Myocyte (in vitro differentiated cells): ENCODE results near the gene KSR2. TPM values are rescaled to one million over a fixed set of nuclear protein-coding genes. Genes with fewer than 3 reads are reported as not detected.
"Not testable (repeated sequence)": the region's sequence is repeated elsewhere in the genome, so short reads cannot be mapped to it uniquely, and the experiment has no call there.

Experiments used
- DNase-seq: peaks from one replicate; pipeline ENCODE4 v3.0.0-alpha.2; 2012; ENCODE audit warnings: low read depth
- total RNA-seq: library from RNA; depleted of rRNA; stranded (reverse); fragments of >200 nt; gene quantifications from 2 replicates; pipeline ENCODE4 v1.2.3, GENCODE V29; 2014

KSR2 gene
- total RNA-seq, 1 donor from 2014 or later: not detected

GRCh38 chr12:117768860-117769259 is 199.9 kb downstream of the KSR2 start:
- no peak for DNase-seq

DNA sequence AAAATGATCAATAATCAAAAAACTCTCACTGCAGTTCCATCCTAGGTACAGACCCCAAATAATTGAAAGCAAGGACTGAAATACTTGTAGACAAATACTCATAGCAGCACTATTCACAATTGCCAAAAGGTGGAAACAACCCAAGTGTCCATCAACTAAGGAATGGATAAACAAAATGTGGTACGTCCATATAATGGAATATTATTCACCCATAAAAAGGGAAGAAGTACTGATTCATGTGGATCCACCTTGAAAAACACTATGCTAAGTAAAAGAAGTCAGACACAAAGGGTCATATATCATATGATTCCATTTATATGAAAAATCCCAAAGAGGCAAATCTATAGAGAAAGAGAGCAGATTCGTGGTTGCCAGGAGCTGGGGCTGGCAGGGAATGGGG is 202.8 kb downstream of the KSR2 start:
- DNase-seq: no peak

GRCh38 chr12:117762143-117762542 is 206.6 kb downstream of the KSR2 start:
- DNase-seq: no peak

DNA sequence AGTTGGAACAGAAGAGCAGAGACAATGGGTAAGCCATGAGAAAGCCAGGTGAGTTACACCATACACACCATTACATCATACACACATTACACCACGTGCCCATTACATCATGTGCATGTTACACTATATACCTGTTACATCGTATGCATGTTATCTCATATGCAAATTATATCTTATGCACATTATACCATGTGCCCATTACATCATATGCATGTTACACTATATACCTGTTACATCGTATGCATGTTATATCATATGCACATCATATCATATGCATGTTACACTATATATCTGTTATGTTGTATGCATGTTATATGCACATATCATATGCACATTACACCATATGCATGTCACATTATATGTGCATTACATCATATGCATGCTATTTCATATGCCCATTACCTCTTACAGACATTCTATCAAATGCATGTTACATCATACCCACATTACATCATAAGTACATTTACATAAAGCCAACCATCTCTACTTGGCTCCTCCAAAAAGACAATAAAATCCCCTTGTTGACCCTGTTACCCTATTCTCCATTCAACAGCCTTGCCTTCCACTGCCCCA is 207.2 kb downstream of the KSR2 start:
- no peak for DNase-seq

DNA sequence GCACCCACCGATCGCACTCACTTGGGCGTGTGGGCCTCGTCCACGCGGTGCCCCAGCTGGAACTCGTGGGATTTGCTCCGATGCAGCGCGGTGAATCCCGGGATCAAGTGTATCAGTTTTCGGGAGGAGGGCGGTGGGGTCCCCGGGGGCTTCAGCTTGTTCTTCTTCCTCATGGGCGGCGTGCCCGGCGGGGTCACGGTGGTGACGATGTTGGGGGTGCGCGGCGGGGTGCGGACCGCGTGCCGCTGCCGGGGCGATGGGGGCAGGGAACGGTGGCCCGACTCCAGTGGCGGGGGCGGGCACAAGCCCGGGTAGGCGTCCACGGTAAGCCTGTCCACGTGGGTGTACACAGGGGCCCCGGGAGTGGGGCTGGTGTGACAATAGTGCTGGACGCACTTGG is 207.8 kb downstream of the KSR2 start:
- no peak for DNase-seq

GRCh38 chr12:117750657-117751056 is 218.1 kb downstream of the KSR2 start:
- no peak for DNase-seq

- DNase-seq: no peak
These were observed 219.4 kb downstream of the KSR2 start for GRCh38 chr12:117749431-117749830.

DNA sequence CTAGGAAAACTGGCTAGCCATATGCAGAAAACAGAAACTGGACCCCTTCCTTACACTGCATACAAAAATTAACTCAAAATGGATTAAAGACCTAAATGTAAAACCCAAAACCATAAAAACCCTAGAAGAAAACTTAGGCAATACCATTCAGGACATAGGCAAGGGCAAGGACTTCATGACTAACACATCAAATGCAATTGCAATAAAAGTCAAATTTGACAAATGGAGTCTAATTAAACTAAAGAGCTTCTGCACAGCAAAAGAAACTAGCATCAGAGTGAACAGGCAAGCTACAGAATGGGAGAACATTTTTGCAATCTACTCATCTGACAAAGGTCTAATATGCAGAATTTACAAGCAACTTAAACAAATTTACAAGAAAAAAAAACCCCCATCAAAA is 222.4 kb downstream of the KSR2 start:
- not testable (repeated sequence) for DNase-seq

DNA sequence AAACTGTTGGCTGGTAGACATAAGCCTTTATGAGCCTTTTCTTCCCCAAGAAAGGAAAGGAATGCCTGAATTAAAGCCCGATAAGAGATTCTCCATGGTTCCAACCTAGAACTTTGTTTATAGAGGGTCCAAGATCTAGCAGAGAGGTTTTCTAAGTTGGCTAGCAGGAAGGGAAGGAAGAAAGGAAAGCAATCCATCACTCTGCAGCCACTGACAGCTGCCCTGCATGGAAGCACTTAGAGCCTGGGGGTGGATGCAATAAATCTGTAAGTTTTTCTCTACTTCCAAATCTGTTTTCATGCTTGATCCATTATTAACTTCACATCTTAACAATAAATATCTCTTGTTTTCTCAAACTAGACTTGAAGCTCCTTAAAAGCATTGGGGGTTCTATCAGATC is 224.4 kb downstream of the KSR2 start:
- no peak for DNase-seq

DNA sequence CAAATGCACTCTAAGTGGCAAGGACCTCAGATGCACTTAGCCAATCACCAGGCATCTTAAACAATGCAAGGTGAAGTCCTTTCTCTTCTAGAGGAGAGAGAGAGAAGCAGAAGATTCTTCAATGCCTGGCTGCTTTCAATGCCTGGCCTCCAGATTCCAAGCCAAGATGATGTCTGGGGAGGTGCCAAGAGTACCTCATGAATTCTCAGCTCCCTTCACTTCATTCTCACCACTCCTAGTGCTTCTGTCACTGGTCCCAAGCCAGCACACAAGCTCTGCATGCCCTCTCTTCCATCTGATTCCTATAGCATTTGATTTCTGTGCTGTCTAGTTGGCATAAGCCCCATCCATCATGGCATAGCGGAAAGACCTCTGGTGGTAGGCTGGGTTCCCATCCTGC is 225.0 kb downstream of the KSR2 start:
- no peak for DNase-seq

GRCh38 chr12:117742721-117743120 is 226.1 kb downstream of the KSR2 start:
- no peak for DNase-seq

GRCh38 chr12:117738233-117738632 is 230.6 kb downstream of the KSR2 start:
- DNase-seq: no peak

GRCh38 chr12:117733549-117733805 is 235.3 kb downstream of the KSR2 start:
- DNase-seq: no peak

DNA sequence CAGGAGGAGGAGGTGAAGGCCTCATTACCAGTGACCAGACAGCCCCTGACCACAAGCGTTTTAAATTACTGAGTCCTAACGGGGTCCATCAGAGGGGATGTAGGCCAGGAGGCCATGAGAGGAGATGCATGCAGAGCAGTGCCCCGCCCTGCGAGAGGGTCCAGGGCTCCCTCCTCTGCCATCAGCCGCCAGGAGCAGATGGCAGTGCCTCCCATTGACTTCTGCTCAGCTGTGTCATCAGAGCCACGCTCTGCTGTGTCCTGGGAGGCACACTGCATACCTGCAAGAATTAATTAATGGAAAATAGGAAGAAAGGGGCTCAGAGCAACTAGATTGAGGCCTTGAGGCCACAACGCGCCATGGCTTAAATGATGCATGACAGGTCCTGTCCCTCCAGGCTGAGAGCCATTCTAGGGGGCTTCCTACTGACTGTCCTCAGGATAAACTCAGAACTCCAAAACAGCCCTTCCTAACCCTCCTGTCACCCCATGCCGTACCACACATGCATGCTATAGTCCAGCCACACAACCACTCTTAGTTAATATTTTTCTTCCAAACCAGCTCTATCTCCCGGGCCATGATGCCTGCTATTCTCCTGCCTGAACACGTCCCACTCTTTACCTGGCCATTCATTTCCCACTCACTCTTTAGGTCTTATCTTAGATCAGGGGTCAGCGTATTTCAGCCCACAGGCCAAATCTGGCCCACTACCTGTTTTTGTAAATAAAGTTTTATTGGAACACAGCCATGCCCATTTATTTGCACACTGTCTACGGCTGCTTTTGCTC is 235.8 kb downstream of the KSR2 start:
- DNase-seq: no peak

DNA sequence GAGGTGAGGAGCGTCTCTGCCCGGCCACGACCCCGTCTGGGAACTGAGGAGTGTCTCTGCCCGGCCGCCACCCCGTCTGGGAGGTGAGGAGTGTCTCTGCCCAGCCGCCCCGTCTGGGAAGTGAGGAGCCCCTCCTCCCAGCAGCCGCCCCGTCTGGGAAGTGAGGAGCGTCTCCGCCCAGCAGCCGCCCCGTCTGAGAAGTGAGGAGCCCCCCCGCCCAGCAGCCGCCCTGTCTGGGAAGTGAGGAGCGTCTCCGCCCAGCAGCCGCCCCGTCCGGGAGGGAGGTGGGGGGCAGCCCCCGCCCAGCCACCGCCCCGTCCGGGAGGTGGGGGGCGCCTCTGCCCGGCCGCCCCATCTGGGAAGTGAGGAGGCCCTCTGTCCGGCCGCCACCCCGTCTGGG is 237.7 kb downstream of the KSR2 start:
- not testable (repeated sequence) for DNase-seq

DNA sequence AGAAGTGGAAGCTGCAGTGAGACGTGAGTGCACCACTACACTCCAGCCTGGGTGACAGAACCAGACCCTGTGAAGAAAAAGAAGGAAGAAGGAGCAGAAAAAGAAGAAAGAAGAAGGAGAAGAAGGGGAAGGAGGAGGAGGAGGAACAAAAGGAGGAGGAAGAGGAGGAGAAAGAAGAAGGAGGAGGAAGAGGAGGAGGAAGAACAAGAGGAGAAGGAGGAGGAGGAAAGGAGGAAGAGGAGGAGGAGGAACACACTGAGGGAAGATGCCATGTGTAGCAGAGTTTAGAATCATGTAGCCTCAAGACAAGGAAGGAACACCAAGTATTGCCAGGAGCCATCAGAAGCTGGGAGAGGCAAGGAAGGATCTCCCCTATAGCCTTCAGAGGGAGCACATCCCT is 241.5 kb downstream of the KSR2 start:
- no peak for DNase-seq

- no peak for DNase-seq
These were observed 244.2 kb downstream of the KSR2 start for GRCh38 chr12:117724543-117724942.

- DNase-seq: peak; percentile 8
These were observed 250.2 kb downstream of the KSR2 start for GRCh38 chr12:117718559-117718958.

GRCh38 chr12:117718141-117718540 is 250.6 kb downstream of the KSR2 start:
- DNase-seq: no peak

GRCh38 chr12:117714203-117714602 is 254.6 kb downstream of the KSR2 start:
- DNase-seq: no peak

GRCh38 chr12:117710121-117710520 is 258.7 kb downstream of the KSR2 start:
- no peak for DNase-seq

GRCh38 chr12:117707861-117708260 is 260.9 kb downstream of the KSR2 start:
- DNase-seq: no peak

DNA sequence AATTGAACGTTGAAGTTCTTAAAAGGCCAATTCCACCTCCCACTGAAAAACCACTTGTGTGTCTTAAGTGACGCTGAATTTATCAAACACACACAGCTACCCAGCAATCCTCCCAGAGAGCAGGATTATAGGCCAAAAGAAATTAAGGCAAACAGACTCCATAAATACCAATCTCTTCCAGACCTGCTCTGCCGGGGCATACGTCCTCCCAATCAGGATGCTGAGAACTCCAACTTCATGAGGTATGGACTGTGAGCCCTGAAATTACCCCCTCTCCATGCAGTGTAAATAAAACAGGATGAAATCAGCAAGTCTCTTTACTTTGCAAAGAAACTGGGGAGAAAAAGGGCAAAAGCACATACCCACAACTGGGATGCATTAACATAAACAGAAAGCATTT is 265.2 kb downstream of the KSR2 start:
- no peak for DNase-seq
